Stimulated activated CD4-positive, alpha-beta T cell treated with anti-CD3 and anti-CD28 coated beads, Interleukin-1b, Interleukin-23, amount 100 ng/mL, for 1 hour (primary cell): Measurements from ENCODE around the gene BPIFB3.
"Not testable (repeated sequence)": the region's sequence is repeated elsewhere in the genome, so short reads cannot be mapped to it uniquely, and the experiment has no call there.

Source experiments
- DNase-seq, 2 donors: peaks; one replicate each; pipeline ENCODE4 v3.0.0-alpha.2; 2020; ENCODE audit warnings: low read depth in 2 of 2

BPIFB3 gene

DNA sequence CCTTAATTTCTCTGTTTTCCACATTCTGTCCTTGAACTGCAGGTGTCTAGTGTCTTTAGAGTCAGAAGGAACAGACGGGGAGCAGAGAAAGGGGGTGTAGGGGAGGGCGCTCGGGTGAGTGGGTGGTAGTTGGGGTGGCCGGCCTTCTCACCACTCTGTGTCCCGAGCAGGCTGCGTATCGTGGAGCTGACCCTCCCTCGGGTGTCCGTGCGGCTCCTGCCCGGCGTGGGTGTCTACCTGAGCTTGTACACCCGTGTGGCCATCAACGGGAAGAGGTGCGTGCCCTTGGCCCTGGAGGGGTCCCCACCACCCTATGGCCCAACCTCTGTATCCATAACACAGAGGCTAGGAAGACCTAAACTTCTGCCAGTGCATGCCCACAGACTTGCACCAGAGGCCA is 31.0 kb downstream of the BPIFB3 start:
- no peak for DNase-seq

DNA sequence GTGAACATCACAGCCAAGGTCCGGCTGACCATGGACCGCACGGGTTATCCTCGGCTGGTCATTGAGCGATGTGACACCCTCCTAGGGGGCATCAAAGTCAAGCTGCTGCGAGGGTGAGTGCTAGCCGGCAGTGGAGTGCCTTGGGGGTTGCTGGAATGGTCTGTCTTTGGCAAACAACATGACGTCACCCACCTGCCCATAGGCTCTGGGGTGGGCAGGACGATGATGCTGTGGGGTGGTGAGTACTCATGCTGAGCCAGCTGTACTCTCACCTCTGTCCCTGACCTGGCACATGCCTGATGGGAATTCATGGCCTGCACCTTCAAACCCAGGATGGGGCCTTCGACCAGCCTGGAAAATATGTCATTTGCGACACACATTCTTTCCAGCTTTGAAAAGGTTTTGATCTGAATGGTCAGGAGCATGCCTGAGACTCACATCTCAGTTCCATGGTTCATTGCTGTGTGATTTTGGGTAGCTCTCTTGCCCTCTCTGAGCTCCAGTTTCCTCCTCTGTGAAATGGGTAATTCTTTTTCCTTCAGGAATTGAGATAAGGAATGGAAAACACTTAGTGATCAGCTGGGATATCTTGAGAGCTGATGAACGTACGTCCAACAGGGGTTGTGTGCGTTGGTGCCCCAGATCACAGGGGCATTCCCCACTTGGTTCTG is 32.5 kb downstream of the BPIFB3 start:
- DNase-seq, result no peak

- no peak for DNase-seq
These were observed 37.4 kb downstream of the BPIFB3 start for GRCh38 chr20:33091147-33091546.

GRCh38 chr20:33091693-33092092 is 38.0 kb downstream of the BPIFB3 start:
- no peak for DNase-seq

DNA sequence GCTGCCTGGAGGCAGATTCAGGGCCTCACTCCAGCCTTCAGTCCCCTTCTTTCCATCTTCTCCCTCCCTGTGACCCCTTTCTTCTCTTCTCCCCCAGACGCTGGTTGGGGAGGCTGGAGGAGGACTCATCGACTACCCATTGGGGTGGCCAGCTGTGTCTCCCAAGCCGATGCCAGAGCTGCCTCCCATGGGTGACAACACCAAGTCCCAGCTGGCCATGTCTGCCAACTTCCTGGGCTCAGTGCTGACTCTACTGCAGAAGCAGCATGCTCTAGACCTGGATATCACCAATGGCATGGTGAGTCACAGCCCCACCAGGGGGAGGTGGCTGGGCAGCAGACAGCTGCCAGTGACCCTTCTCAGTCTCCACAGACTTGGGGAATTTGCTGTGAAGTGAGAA is 38.7 kb downstream of the BPIFB3 start:
- no peak for DNase-seq

DNA sequence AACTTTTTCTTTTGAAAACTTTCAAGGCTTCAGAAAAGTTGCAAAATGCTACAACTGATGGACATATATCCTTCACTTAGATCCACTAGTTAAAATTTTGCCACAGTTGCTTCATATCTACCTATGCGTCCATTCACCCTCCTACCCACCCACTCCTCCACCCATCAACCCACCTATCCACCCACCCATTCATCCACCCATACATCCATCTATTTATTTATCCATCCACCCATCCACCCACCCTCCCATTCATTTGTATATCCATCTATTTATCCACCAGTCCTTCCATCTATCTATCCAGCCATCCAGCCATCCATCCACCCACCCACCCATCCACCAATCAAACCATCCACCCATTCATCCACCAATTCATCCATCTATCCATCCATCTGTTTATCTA is 39.4 kb downstream of the BPIFB3 start:
- no peak for DNase-seq

DNA sequence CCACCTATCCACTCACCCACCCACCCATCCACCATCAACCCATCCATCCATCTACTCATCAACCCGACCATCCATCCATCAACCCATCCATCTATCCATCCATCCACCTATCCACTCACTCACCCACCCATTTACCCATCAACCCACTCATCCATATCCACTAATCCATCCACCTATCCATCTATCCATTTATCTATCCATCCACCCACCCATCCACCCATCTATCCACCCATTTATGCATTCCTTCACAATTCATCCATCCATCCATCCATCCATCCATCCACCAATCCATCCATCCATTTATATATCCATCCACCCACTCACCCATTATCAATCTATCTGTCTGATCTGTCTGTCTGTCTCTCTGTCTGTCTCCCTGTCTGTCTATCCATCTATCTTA is 39.9 kb downstream of the BPIFB3 start:
- DNase-seq, result no peak

- no peak for DNase-seq
These were observed 41.5 kb downstream of the BPIFB3 start for GRCh38 chr20:33095249-33095648.

GRCh38 chr20:33095902-33096584 is 42.3 kb downstream of the BPIFB3 start:
- not testable (repeated sequence) for DNase-seq

DNA sequence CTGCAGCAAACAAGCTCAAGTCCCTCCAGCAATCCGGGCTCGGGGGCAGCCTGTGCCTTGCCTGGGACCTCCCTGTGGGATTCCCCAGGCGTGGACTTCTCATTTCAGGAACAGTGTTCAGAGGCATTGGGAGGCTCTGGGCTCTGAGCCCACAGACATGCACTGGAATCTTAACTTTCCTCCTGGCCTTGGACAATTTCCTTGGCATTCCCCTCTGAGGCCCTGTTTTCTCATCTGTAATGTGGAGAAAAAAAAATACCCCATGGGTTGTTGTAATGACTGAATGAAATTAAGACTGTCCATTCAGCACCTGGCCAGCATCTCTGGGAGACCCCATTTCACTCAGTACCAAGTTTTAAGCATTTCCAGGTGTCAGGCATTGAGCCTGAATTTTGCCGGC is 43.3 kb downstream of the BPIFB3 start:
- DNase-seq, result no peak

DNA sequence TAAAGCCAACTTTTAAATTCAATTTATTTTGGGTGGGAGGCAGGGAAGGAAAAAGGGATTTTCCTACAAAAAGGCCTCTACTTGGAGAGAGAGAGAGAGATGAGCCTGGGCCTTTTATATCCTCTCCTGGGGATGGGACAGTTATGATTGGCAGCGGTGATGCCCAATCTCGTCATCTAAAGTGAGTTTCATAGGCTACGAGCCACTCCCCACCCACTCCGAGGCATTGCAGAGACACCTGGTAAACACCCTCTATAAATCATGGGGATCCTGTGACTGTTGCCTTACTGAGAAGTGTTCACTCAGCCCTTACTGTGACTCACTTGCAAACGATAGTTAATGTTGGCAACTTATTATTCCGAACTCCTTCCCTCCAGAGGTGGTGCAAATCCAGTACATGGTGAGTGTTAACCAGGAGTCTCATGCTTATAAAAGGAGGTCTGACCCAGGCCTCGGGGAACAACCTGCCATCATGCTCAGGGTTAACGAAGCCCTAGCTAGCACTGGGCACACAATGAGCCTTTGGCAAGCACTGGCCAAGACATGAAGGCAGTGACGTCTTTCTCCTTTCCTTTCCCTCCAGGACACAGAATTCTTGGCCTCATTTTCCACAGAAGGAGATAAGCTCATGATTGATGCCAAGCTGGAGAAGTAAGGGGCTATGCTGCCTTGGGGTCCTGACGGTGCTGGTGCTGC is 46.3 kb downstream of the BPIFB3 start:
- no peak for DNase-seq

GRCh38 chr20:33103556-33103955 is 49.9 kb downstream of the BPIFB3 start:
- no peak for DNase-seq

DNA sequence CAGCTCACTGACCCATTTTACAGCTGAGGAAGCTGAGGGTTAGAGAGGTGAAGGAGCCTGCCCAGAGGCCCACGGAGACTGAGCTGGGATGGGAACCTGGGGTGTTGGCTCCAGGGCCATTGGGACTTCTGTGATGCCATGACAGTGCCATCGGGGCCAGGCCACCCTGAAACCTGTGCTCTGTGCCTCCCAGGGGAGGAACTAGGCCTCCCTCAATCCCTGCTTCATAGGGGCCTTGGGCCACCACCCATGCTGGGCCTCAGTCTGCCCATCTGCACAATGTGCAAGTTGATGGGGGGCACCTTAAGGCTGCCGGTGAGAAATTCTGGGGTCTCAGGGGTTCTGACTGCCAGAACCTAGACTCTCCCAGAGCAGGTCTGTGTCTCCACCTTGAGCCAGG is 50.6 kb downstream of the BPIFB3 start:
- no peak for DNase-seq

DNA sequence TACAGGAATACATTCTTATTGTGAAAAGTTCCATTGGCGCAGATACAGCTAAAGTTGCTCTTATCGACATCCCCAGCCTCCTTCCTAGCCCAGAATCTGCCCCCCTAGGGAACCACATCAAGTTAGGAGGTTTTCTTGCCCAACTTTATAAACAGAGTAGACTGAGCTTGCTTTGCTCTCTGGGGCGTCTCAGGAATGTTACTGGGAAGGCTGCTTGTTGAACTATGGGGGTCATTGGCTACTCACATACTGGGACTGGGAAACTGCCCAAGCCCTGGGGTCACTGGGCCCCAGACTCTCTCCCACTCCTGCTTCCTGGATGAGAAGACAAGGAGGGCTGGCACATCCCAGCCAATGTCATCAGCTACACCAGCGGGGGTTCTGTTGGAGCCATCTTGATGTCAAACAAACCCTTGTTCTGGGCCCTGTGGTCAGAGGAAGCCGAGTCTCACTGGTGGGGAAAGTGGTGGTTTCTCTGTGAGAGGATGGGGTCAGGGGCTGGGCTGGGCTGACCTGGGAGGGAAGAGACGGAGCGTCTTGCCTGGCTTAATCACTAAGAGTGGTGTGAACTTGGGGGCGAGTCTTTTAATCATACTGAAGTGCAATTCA is 51.7 kb downstream of the BPIFB3 start:
- no peak for DNase-seq

DNA sequence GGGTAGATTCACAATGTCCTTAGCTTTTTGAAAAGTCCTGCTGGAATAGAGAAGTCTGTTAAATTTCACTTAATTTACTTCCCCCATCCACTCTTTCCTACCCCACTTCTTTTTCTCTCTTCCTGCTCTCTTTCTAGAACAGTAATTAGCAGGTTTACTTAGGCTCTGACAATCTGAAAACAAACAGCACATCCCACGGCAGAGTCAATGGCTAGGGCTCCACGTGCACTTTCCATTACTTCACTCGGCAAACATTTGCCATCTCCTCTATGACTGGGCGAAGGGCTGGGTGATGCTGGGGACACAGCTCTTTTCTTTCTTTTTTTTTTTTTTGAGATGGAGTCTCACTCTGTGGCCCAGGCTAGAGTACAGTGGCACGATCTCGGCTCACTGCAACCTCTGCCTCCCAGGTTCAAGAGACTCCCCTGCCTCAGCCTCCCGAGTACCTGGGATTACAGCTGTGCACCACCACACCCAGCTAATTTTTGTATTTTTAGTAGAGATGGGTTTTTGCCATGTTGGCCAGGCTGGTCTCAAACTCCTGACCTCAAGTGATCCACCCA is 52.4 kb downstream of the BPIFB3 start:
- not testable (repeated sequence) for DNase-seq

- no peak for DNase-seq
These were observed 55.0 kb downstream of the BPIFB3 start for GRCh38 chr20:33108661-33109060.

DNA sequence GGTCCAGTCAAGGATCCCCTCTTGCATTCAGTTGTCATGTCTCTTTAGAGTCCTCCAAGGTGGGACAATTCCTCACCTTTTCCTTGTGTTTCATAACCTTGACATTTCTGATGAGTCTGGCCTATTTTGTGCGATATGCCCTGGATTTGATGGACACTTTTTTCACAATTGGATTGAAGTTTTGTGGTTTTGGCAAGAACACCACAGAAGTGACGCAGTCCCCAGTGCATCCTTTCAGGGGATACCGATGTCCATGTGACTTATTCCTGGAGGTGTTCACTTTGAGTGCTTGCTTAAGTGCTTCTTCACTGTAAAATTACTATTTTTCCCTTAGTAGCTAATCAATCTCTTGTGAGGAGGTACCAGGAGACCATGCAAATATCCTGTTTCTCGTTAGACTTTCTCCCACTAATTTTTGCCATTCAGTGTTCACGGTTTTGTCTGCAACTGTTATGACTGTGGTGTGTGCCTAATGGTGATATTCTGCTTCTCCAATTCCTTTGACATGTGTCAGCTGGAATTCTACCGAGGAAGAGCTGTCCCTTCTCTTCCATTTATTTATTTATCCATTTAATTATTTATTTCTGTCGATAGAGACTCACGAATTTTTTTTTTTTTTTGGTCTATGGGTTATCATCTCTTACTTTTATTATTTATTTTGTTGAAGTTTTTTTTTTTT is 56.6 kb downstream of the BPIFB3 start:
- DNase-seq, result no peak

DNA sequence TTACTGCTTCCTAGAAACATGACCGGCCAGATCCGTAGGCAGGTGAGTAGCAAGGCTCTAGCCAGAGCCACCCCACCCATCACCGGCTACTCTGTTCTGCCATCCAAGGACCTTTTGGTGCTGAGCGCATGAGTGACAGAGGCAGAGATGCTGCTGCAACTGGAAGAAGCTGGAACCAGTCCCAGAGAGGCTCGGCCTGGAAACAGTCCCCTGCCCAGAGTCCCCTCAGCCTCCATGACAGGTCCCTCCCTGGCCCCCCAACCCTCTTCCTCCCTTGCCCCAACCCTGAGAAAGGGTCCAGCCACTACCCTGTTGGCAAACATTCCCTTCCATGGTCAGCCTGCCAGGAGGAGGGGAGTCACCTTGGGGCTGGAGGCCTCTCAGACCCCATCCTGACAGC is 57.6 kb downstream of the BPIFB3 start:
- DNase-seq, result no peak

GRCh38 chr20:33112547-33113386 is 59.1 kb downstream of the BPIFB3 start:
- no peak for DNase-seq

GRCh38 chr20:33113387-33113908 is 59.7 kb downstream of the BPIFB3 start:
- no peak for DNase-seq

DNA sequence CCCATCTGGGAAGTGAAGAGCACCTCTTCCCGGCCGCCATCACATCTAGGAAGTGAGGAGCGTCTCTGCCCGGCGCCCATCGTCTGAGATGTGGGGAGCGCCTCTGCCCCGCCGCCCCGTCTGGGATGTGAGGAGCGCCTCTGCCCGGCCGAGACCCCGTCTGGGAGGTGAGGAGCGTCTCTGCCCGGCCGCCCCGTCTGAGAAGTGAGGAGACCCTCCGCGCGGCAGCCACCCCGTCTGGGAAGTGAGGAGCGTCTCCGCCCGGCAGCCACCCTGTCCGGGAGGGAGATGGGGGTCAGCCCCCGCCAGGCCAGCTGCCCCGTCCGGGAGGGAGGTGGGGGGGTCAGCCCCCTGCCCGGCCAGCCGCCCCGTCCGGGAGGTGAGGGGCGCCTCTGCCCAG is 61.8 kb downstream of the BPIFB3 start:
- DNase-seq, result not testable (repeated sequence)
